ENCODE data around the gene PDXK. TPM values are rescaled to one million over a fixed set of nuclear protein-coding genes. Genes with fewer than 3 reads are reported as not detected.
A peak's percentile ranks its signal among the peaks of the same experiment; 100 is the strongest.

Gene PDXK
- total and polyA plus RNA-seq, 10 of the 15 experiments (the other 5 are each of a cell fraction or from before 2014, with no cell fraction given) = 3.7 to 141 (median 60.0) TPM

DNA sequence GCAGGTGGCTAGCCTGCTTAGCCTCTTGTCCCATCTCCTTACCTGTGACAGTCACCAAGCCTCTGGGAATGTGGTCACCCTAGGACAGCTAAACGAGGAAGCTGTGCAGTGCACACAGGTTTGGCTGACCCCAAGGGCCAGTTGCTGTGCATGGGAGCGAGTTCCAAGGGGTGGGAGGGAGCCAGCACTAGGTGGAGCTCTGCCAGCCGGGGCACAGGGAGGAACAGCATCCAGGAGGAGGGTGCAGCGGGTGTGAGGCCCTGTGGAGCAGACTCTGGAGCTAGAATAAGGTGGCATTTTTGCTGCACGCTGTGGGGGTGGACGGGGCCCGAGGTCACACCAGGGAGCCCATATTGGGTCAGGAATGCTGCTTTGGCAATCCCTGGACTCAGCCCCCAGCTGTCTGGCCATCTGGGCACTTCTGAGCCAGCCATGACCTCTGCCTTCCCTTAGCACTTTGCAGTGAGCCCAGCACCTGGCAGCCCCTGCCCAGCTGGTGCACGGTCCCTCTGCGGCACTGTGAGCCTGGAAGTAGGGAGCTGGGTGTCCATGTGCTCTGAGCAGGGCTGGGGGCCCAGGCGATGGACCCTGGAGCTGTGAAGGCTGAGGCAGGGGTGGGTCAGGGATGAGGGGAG, 8.7 kb downstream of the PDXK start:
- Histone ChIP-seq H3K4me1 (ENCODE audit: control insufficient read depth, insufficient read depth, low read length) (peaks cover 50% of the 10 kb centered on the region), H3K27me3 (replicated peaks in 1 of 2; ENCODE audit: control insufficient read depth in 2 of 2, insufficient read depth in 2 of 2, low read length in 1 of 2) (no peaks in the 10 kb centered on the region), H3K79me2 (ENCODE audit: control insufficient read depth, insufficient read depth, low read length) (peaks cover 57% of the 10 kb centered on the region), H2AFZ (ENCODE audit: control insufficient read depth, low read depth, low read length) (no peak overlapping the region), H3K27ac (ENCODE audit: control insufficient read depth, insufficient read depth) (peak overlapping the region; percentile 49), H3K4me3 (peak overlapping the region; percentile 80), H3K9ac (ENCODE audit: control insufficient read depth, insufficient read depth, low read length) (no peak overlapping the region), H4K20me1 (ENCODE audit: control insufficient read depth, insufficient read depth) (no peaks in the 10 kb centered on the region; the same call in 1 of the 2 replicates), H3K9me3 (replicated peaks; ENCODE audit: control insufficient read depth, insufficient read depth, low read length) (no peaks in the 10 kb centered on the region), H3K36me3 (ENCODE audit: control insufficient read depth in 2 of 2, insufficient read depth in 2 of 2, low read length in 1 of 2) (peaks cover 4 to 9% of the 10 kb centered on the region in 2 experiments; a peak in 3 of 4 replicates), H3K4me2 (ENCODE audit: control insufficient read depth, insufficient read depth) (peak overlapping the region; percentile 71)
- FAIRE-seq (no peak), DNase-seq (ENCODE audit: low read depth, low spot score) (no peak), ATAC-seq (no peak)
- intact Hi-C loops (cut with micrococcal nuclease; ENCODE audit: unreplicated experiment) = loop anchor here (5.0 kb wide), 2 partner anchors 50 to 115 kb away; partner anchors contain the start of gene CSTB
- ChIA-PET CTCF (interaction anchor here (0.7 to 3.7 kb wide), 12 partner anchors 8 to 82 kb away, joined by 3 to 18 read pairs (median 4); partner anchors contain the start of gene PDXK), SMC1A (ENCODE audit: uncharacterized antibody, unreplicated experiment) (interaction anchor here (1.1 to 2.9 kb wide), 6 partner anchors 9 to 66 kb away, joined by 3 to 18 read pairs (median 6); partner anchors contain the start of gene RRP1), POLR2A (interaction anchor here (0.5 to 1.8 kb wide), 6 partner anchors 8 to 63 kb away, joined by 4 to 8 read pairs (median 4); no protein-coding TSS in a partner anchor), RAD21 (ENCODE audit: unreplicated experiment) (interaction anchor here (0.7 to 2.0 kb wide), 6 partner anchors 8 to 285 kb away, joined by 3 to 16 read pairs (median 5); no protein-coding TSS in a partner anchor)
- TF ChIP-seq POLR2A (IDR thresholded peaks at IDR 0.05; ENCODE audit: low read depth, low read length) (0 out of 2 replicates have a peak, but pooled peaks have one; percentile 23), CUX1 (IDR thresholded peaks at IDR 0.05; ENCODE audit: insufficient replicate concordance, low read depth, low read length) (no peak)
- TF ChIP-seq, protein P1, sequence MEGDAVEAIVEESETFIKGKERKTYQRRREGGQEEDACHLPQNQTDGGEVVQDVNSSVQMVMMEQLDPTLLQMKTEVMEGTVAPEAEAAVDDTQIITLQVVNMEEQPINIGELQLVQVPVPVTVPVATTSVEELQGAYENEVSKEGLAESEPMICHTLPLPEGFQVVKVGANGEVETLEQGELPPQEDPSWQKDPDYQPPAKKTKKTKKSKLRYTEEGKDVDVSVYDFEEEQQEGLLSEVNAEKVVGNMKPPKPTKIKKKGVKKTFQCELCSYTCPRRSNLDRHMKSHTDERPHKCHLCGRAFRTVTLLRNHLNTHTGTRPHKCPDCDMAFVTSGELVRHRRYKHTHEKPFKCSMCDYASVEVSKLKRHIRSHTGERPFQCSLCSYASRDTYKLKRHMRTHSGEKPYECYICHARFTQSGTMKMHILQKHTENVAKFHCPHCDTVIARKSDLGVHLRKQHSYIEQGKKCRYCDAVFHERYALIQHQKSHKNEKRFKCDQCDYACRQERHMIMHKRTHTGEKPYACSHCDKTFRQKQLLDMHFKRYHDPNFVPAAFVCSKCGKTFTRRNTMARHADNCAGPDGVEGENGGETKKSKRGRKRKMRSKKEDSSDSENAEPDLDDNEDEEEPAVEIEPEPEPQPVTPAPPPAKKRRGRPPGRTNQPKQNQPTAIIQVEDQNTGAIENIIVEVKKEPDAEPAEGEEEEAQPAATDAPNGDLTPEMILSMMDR (IDR thresholded peaks at IDR 0.05 in 2 of 3, conservative IDR thresholded peaks at IDR 0.05 in 1 of 3; ENCODE audit: control insufficient read depth in 2 of 3, extremely low read depth in 1 of 3, insufficient read depth in 1 of 3, low read depth in 3 of 3, low read length in 3 of 3) = peak in 1 of 3 experiments; percentile 9; a peak in 2 of 6 replicates
- in situ Hi-C loops (cut with MboI) = no loop called here
- BruUV-seq (replicated peaks) = no TSS peak
- WGBS (ENCODE audit: insufficient coverage, insufficient replicate concordance, low lambda C conversion rate, missing lambda C conversion rate) = 90% methylated on average over 10 of the region's 10 CpGs

All from GM12878 (cell line).